Left cardiac atrium (tissue), 4 donors: Measurements from ENCODE around the gene MAGEA9B. TPM values are rescaled to one million over a fixed set of nuclear protein-coding genes. Genes with fewer than 3 reads are reported as not detected.
"Not testable (repeated sequence)": the region's sequence is repeated elsewhere in the genome, so short reads cannot be mapped to it uniquely, and the experiment has no call there.

Experiments
- ATAC-seq, 2 donors: fragments of 200-7000 bp; cut with Tn5 transposase; one replicate each; pipeline ENCODE4 v1.9.1; 2020; ENCODE audit warnings: mild to moderate bottlenecking in 2 of 2, moderate library complexity in 2 of 2
- DNase-seq: peaks from one replicate; pipeline ENCODE4 v3.0.0-alpha.2; 2020
- intact Hi-C, 2 donors: fragments of 100-400 bp; cut with DNase I; formaldehyde crosslinking; loops; one replicate each; pipeline versions ENCODE4 v1.14.1 to v1.15.1; 2022 to 2023
- long read RNA-seq: library from polyadenylated mRNA; unstranded; transcript quantifications from one replicate; pipeline ENCODE4 v2.0.0, GENCODE V29; 2021
- total RNA-seq, 2 donors: library from RNA; stranded (reverse); fragmentation: NEBNext Ultra II Directional; extraction: Animal tissue kit (Norgen Biotek cat#: 25700); gene quantifications; one replicate each; pipeline ENCODE4 v1.2.1, GENCODE V29; 2021
- donor health status: DM: no; HTN: yes; CAD: no.
- donor health status: DM: no; HTN: yes; CAD: no; lungs with severe emphysema.
- donor health status: DM: yes; HTN: yes; CAD: no.
- donor health status: Dilated cardiomyopathy.

Gene MAGEA9B
- total RNA-seq: not detected
- long read RNA-seq: 0 reads

GRCh38 chrX:149587359-149587758 is at the start of gene MAGEA9B:
TSS of gene MAGEA9B (minus strand) at chrX:149587459. CDS start at chrX:149583179, 4,280 bp downstream.
- DNase-seq, intact Hi-C loops, ATAC-seq: not testable (repeated sequence)

GRCh38 chrX:149633511-149633910 is 46.3 kb upstream of the MAGEA9B start:
- intact Hi-C loops: no loop called here
- no peak for ATAC-seq
- DNase-seq: no peak

- DNase-seq (peak; percentile 78), ATAC-seq (peak; percentile 72 to 80)
- intact Hi-C loops: no loop called here
Measured at GRCh38 chrX:149631234-149632165, 44.2 kb upstream of the MAGEA9B start, which contains the start of gene TMEM185A. TSS of gene TMEM185A (minus strand) at chrX:149631792. CDS start at chrX:149631580, 212 bp downstream.

GRCh38 chrX:149630681-149631233 is 43.5 kb upstream of the MAGEA9B start:
- DNase-seq: no peak
- intact Hi-C loops: no loop called here
- peak; percentile 82 to 83 for ATAC-seq

GRCh38 chrX:149629730-149630387 is 42.6 kb upstream of the MAGEA9B start:
- intact Hi-C loops: no loop called here
- ATAC-seq (peak in 1 of 2 donors; percentile 13), DNase-seq (no peak)

- no peak for ATAC-seq
- no peak for DNase-seq
- intact Hi-C loops: no loop called here
Measured at GRCh38 chrX:149628768-149629167, 41.5 kb upstream of the MAGEA9B start.

- no peak for ATAC-seq
- no peak for DNase-seq
- intact Hi-C loops: no loop called here
Measured at GRCh38 chrX:149628280-149628679, 41.0 kb upstream of the MAGEA9B start.

- intact Hi-C loops, ATAC-seq, DNase-seq: not testable (repeated sequence)
Measured at GRCh38 chrX:149626829-149627228, 39.6 kb upstream of the MAGEA9B start.

- ATAC-seq, DNase-seq: not testable (repeated sequence)
Measured at GRCh38 chrX:149619662-149620061, 32.4 kb upstream of the MAGEA9B start.

GRCh38 chrX:149618871-149619270 is 31.6 kb upstream of the MAGEA9B start:
- no peak for DNase-seq
- ATAC-seq: no peak

More at GRCh38 chrX:149619662-149620061, 32.4 kb upstream of the MAGEA9B start:
- intact Hi-C loops: not testable (repeated sequence)

GRCh38 chrX:149611623-149612175 is 24.4 kb upstream of the MAGEA9B start:
- DNase-seq (no peak), ATAC-seq (no peak)
- intact Hi-C loops: no loop called here

More at GRCh38 chrX:149618871-149619270, 31.6 kb upstream of the MAGEA9B start:
- intact Hi-C loops: no loop called here

- intact Hi-C loops: no loop called here
- DNase-seq (no peak), ATAC-seq (no peak)
Measured at GRCh38 chrX:149610511-149610910, 23.3 kb upstream of the MAGEA9B start.

GRCh38 chrX:149607699-149608098 is 20.4 kb upstream of the MAGEA9B start:
- intact Hi-C loops: no loop called here
- ATAC-seq (no peak), DNase-seq (no peak)

GRCh38 chrX:149605248-149605885 is 18.1 kb upstream of the MAGEA9B start:
- DNase-seq, intact Hi-C loops, ATAC-seq: not testable (repeated sequence)

- intact Hi-C loops, DNase-seq: not testable (repeated sequence)
- peak in 1 of 2 donors; percentile 38 for ATAC-seq
Measured at GRCh38 chrX:149598603-149599002, 11.3 kb upstream of the MAGEA9B start.

GRCh38 chrX:149595943-149596342 is 8.7 kb upstream of the MAGEA9B start:
- DNase-seq, intact Hi-C loops, ATAC-seq: not testable (repeated sequence)

- ATAC-seq, intact Hi-C loops, DNase-seq: not testable (repeated sequence)
Measured at GRCh38 chrX:149595214-149595613, 8.0 kb upstream of the MAGEA9B start, which contains the start of gene HSFX2. TSS of gene HSFX2 (minus strand) at chrX:149595314. CDS start at chrX:149594700, 614 bp downstream.

GRCh38 chrX:149590993-149591392 is 3.7 kb upstream of the MAGEA9B start:
- ATAC-seq, intact Hi-C loops, DNase-seq: not testable (repeated sequence)
